MCF 10A (cell line): Measurements from ENCODE around the gene SUSD3. TPM values are rescaled to one million over a fixed set of nuclear protein-coding genes. Genes with fewer than 3 reads are reported as not detected.

Experiments
- BruUV-seq: library from RNA; stranded (reverse); fragments of 400-500 nt; replicated peaks from 2 replicates; lab custom pipeline; 2021; lab: Mats Ljungman, UMichigan
- CTCF ChIA-PET: fragments of 300-600 bp; sonication (Branson Sonifier 250); formaldehyde crosslinking; extraction: SDS; loops from one replicate; lab custom pipeline; 2021; ENCODE audit warnings: antibody characterized with exemption, inconsistent platforms; lab: Yijun Ruan, JAX
- POLR2A ChIA-PET: fragments of 300-600, 350-650 bp; sonication (Branson Sonifier 250); formaldehyde crosslinking; extraction: SDS; loops from one replicate; lab custom pipeline; 2020; ENCODE audit warnings: antibody characterized with exemption, inconsistent platforms; lab: Yijun Ruan, JAX
- DNase-seq: peaks from one replicate; pipeline ENCODE4 v3.0.0-alpha.2; 2018; ENCODE audit not compliant: unreplicated experiment
- H3K27ac Mint-ChIP-seq: one replicate; pipeline ENCODE4 v1.8.0; 2022; ENCODE audit warnings: mild to moderate bottlenecking, low read depth, mixed read lengths; ENCODE audit not compliant: unreplicated experiment
- H3K27me3 Mint-ChIP-seq: one replicate; pipeline ENCODE4 v1.8.0; 2022; ENCODE audit warnings: mixed read lengths; ENCODE audit not compliant: insufficient read depth, unreplicated experiment
- H3K36me3 Mint-ChIP-seq: one replicate; pipeline ENCODE4 v1.8.0; 2022; ENCODE audit warnings: mild to moderate bottlenecking, moderate library complexity, mixed read lengths; ENCODE audit not compliant: insufficient read depth, unreplicated experiment
- H3K4me1 Mint-ChIP-seq: one replicate; pipeline ENCODE4 v1.8.0; 2022; ENCODE audit warnings: mixed read lengths; ENCODE audit not compliant: insufficient read depth, unreplicated experiment
- H3K4me3 Mint-ChIP-seq: one replicate; pipeline ENCODE4 v1.8.0; 2022; ENCODE audit warnings: mild to moderate bottlenecking, moderate library complexity, mixed read lengths; ENCODE audit not compliant: unreplicated experiment
- H3K9me3 Mint-ChIP-seq: one replicate; pipeline ENCODE4 v1.8.0; 2022; ENCODE audit warnings: mixed read lengths; ENCODE audit not compliant: unreplicated experiment
- intact Hi-C: fragments of 100-400 bp; cut with micrococcal nuclease; formaldehyde crosslinking; loops from 2 replicates; pipeline ENCODE4 v1.14.1; 2022
- total RNA-seq: library from RNA; stranded (reverse); gene quantifications from 2 replicates; pipeline ENCODE4 v1.2.3, GENCODE V29; 2022
- TF ChIP-seq, protein P1 (sequence below): fragments of 200-600 bp; IDR thresholded peaks from one replicate; pipeline ENCODE4 v1.8.0; 2022; ENCODE audit warnings: antibody characterized with exemption, mild to moderate bottlenecking; ENCODE audit not compliant: unreplicated experiment

Gene SUSD3
- total RNA-seq, 1 experiment from 2014 or later = not detected

DNA sequence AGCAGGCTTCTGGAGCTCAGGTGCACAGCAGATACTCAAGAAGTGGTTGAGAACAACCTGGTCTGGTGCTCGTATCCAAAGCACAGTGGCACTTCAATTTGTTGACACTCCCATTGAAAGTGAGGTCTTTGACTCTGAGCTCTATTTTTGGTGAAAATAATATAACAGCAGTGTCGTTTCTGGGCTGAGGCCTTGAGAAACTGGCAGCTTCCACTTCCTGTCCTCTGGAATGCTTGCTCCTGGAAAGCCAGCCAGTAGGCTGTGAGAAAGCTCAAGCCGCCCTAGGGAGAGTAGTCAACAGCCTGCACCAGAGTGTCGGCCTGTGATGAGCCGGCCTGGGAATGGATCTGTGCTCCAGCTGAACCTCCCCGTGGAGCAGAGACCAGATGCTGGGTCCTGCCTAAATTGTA, 6.8 kb upstream of the SUSD3 start:
- H3K4me3 Mint-ChIP-seq = no peak overlapping the region
- no peak for DNase-seq
- ChIA-PET POLR2A (no interaction called here), CTCF (interaction anchor here (0.6 to 1.1 kb wide), 2 partner anchors 46 to 351 kb away, joined by 3 to 5 read pairs; no protein-coding TSS in a partner anchor)
- H3K27me3 Mint-ChIP-seq = peaks cover 14% of the 10 kb centered on the region
- intact Hi-C loops = no loop called here
- no peak overlapping the region for H3K27ac Mint-ChIP-seq
- TF ChIP-seq, protein P1, sequence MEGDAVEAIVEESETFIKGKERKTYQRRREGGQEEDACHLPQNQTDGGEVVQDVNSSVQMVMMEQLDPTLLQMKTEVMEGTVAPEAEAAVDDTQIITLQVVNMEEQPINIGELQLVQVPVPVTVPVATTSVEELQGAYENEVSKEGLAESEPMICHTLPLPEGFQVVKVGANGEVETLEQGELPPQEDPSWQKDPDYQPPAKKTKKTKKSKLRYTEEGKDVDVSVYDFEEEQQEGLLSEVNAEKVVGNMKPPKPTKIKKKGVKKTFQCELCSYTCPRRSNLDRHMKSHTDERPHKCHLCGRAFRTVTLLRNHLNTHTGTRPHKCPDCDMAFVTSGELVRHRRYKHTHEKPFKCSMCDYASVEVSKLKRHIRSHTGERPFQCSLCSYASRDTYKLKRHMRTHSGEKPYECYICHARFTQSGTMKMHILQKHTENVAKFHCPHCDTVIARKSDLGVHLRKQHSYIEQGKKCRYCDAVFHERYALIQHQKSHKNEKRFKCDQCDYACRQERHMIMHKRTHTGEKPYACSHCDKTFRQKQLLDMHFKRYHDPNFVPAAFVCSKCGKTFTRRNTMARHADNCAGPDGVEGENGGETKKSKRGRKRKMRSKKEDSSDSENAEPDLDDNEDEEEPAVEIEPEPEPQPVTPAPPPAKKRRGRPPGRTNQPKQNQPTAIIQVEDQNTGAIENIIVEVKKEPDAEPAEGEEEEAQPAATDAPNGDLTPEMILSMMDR = no peak
- no peaks in the 10 kb centered on the region for H3K36me3 Mint-ChIP-seq
- H3K4me1 Mint-ChIP-seq = no peaks in the 10 kb centered on the region
- H3K9me3 Mint-ChIP-seq = no peaks in the 10 kb centered on the region
- BruUV-seq = no TSS peak

DNA sequence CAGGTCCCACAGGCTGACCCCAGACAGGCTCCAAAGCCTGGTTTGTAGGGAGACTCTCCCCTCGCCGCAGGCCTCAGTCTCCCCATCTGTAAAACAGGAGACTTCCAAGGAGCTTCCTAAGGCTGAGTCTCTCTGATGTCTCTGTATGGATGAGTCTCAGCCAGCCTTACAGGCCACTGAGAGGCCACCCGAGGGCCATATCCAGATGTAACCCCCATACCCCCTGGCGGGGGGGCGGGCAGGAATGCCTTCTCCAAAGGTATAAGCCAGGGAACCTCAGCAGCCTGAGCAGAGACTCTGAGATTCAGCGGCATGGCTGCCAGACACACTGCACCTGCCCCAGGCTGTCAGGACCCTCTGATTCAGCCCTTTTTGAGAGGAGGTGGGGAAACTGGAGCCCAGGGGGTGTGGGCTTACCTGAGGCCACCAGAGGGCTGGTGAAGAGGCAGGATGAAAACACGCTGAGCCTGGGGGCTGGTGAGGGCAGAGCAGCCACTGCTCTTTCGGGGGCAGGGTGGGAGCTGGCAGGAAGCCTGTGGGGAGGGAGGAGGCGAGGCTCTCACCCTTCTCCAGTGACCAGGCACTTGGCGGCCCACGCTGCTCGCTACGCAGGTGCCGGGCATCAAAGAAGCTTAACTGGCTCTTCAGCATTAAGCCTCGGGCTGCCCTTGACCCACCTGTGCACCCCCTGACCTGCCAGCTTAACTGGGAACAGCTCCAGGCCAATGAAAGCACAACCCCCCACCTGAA, 5.5 kb upstream of the SUSD3 start:
- BruUV-seq = no TSS peak
- ChIA-PET CTCF (interaction anchor here (0.9 to 1.2 kb wide), 2 partner anchors 50 to 492 kb away, joined by 4 to 9 read pairs; no protein-coding TSS in a partner anchor), POLR2A (interaction anchor here (1.2 kb wide), 1 partner anchor 22 kb away, joined by 3 read pairs; no protein-coding TSS in a partner anchor)
- no peak overlapping the region for H3K4me3 Mint-ChIP-seq
- peaks cover 14% of the 10 kb centered on the region for H3K27me3 Mint-ChIP-seq
- intact Hi-C loops = no loop called here
- H3K36me3 Mint-ChIP-seq = no peaks in the 10 kb centered on the region
- H3K4me1 Mint-ChIP-seq = no peaks in the 10 kb centered on the region
- TF ChIP-seq, protein P1 = no peak
- no peak for DNase-seq
- H3K9me3 Mint-ChIP-seq = no peaks in the 10 kb centered on the region
- H3K27ac Mint-ChIP-seq = no peak overlapping the region

- no peak overlapping the region for H3K27ac Mint-ChIP-seq
- BruUV-seq = no TSS peak
- intact Hi-C loops = no loop called here
These were observed 4.6 kb upstream of the SUSD3 start for GRCh38 chr9:93053781-93054331.

More at GRCh38 chr9:93053781-93054331, 4.6 kb upstream of the SUSD3 start:
- H3K9me3 Mint-ChIP-seq = no peaks in the 10 kb centered on the region
- POLR2A ChIA-PET = interaction anchor here (1.2 kb wide), 2 partner anchors 10 to 21 kb away, joined by 3 to 4 read pairs; no protein-coding TSS in a partner anchor
- TF ChIP-seq, protein P1 = no peak
- H3K4me3 Mint-ChIP-seq = no peak overlapping the region
- CTCF ChIA-PET = interaction anchor here (0.6 to 1.2 kb wide), 2 partner anchors 51 to 259 kb away, joined by 3 to 9 read pairs; no protein-coding TSS in a partner anchor
- no peaks in the 10 kb centered on the region for H3K36me3 Mint-ChIP-seq
- H3K27me3 Mint-ChIP-seq = peaks cover 11% of the 10 kb centered on the region
- no peak for DNase-seq
- no peaks in the 10 kb centered on the region for H3K4me1 Mint-ChIP-seq
